HL-60/S4 treated with phorbol 12-myristate 13-acetate at 8.2 ng/mL for 4 days and 3 days (cell line): ENCODE measurements around the gene IKZF4.

Source experiments
- in situ Hi-C: fragments of 300-500 bp; cut with MboI; formaldehyde crosslinking; loops from 2 replicates; pipeline ENCODE4 v1.15.0; 2022; ENCODE audit warnings: low sequenced_read_pairs

Gene IKZF4

GRCh38 chr12:56081393-56082347 lies 60.8 kb downstream of the IKZF4 start:
- in situ Hi-C loops = no loop called here

GRCh38 chr12:56082382-56082781 lies 61.5 kb downstream of the IKZF4 start:
- in situ Hi-C loops = no loop called here

GRCh38 chr12:56082967-56083366 lies 62.1 kb downstream of the IKZF4 start:
- in situ Hi-C loops = no loop called here

GRCh38 chr12:56084958-56085543 lies 64.2 kb downstream of the IKZF4 start:
- in situ Hi-C loops = no loop called here

GRCh38 chr12:56086096-56086495 lies 65.3 kb downstream of the IKZF4 start:
- in situ Hi-C loops = no loop called here

GRCh38 chr12:56086608-56087007 lies 65.8 kb downstream of the IKZF4 start:
- in situ Hi-C loops = no loop called here

GRCh38 chr12:56087220-56087619 lies 66.4 kb downstream of the IKZF4 start:
- in situ Hi-C loops = no loop called here
